Activated CD8-positive, alpha-beta T cell treated with anti-CD3 and anti-CD28 coated beads for 36 hours (primary cell): ENCODE results near the gene FYN. TPM values are rescaled to one million over a fixed set of nuclear protein-coding genes. Genes with fewer than 3 reads are reported as not detected.

Experiments
- ATAC-seq: fragments of 200-7000 bp; cut with Tn5 transposase; one replicate; pipeline ENCODE4 v1.10.0; 2021; ENCODE audit warnings: mild to moderate bottlenecking, moderate library complexity
- CTCF ChIA-PET: fragments of 350-600 bp; sonication (Branson Sonifier 250); formaldehyde crosslinking; loops from one replicate; lab custom pipeline; 2021; ENCODE audit warnings: antibody characterized with exemption; lab: Charles Lee
- POLR2A ChIA-PET: fragments of 350-600 bp; sonication (Branson Sonifier 250); formaldehyde crosslinking; loops from one replicate; lab custom pipeline; 2021; ENCODE audit warnings: antibody characterized with exemption; lab: Charles Lee
- DNase-seq: peaks from one replicate; pipeline ENCODE4 v3.0.0-alpha.2; 2020
- H3K27ac Mint-ChIP-seq: one replicate; pipeline ENCODE4 v1.8.0; 2021; ENCODE audit warnings: mild to moderate bottlenecking, mixed read lengths
- H3K27me3 Mint-ChIP-seq: one replicate; pipeline ENCODE4 v1.8.0; 2021; ENCODE audit warnings: mixed read lengths
- H3K36me3 Mint-ChIP-seq: one replicate; pipeline ENCODE4 v1.8.0; 2021; ENCODE audit warnings: low read depth, mixed read lengths
- H3K4me1 Mint-ChIP-seq: one replicate; pipeline ENCODE4 v1.8.0; 2021; ENCODE audit warnings: low read depth, mixed read lengths
- H3K4me3 Mint-ChIP-seq: one replicate; pipeline ENCODE4 v1.8.0; 2021; ENCODE audit warnings: mild to moderate bottlenecking, moderate library complexity, mixed read lengths
- H3K9me3 Mint-ChIP-seq: one replicate; pipeline ENCODE4 v1.8.0; 2021; ENCODE audit warnings: mixed read lengths
- intact Hi-C: fragments of 100-400 bp; cut with micrococcal nuclease; formaldehyde crosslinking; loops from one replicate; pipeline ENCODE4 v1.10.0; 2022
- total RNA-seq, 2 experiments: library from RNA; stranded (reverse); gene quantifications; one replicate each; pipeline ENCODE4 v1.2.3, GENCODE V29; 2021
- TF ChIP-seq, protein P1 (sequence below): fragments of 200-600 bp; IDR thresholded peaks from one replicate; pipeline ENCODE4 v1.8.0; 2022; ENCODE audit warnings: antibody characterized with exemption, mild to moderate bottlenecking

Gene FYN
- total RNA-seq, 2 experiments from 2014 or later: 384 to 386 TPM

DNA sequence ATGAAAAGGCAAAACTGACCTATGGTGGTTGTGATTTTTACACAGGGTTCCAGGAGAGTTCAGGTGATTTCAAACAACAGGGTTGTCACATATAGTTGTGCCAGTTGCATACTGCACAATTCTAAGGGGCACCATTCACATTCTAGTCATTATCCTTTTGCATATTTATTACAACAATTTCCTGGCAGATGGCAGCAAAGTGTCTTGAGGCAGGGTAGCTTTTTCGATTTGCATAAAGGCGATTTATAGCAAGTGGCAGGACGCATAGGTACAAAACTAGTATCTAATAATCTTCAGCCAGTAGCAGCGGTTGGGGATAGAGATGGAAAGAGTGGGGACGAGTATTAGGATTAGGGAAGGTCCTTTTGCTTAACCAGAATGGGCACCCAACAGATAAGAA is 221.1 kb downstream of the FYN start:
- no peaks in the 10 kb centered on the region for H3K27me3 Mint-ChIP-seq
- no peak overlapping the region for H3K27ac Mint-ChIP-seq
- intact Hi-C loops: no loop called here
- no peak for ATAC-seq
- peaks cover 14% of the 10 kb centered on the region for H3K36me3 Mint-ChIP-seq
- no peaks in the 10 kb centered on the region for H3K4me1 Mint-ChIP-seq
- no peak overlapping the region for H3K4me3 Mint-ChIP-seq
- no peaks in the 10 kb centered on the region for H3K9me3 Mint-ChIP-seq
- DNase-seq: no peak
- ChIA-PET CTCF (interaction anchor here (1.7 kb wide), 1 partner anchor 393 kb away, joined by 4 read pairs; a partner anchor contains a TSS), POLR2A (interaction anchor here (0.9 kb wide), 1 partner anchor 26 kb away, joined by 3 read pairs; no protein-coding TSS in a partner anchor)
- TF ChIP-seq, protein P1, sequence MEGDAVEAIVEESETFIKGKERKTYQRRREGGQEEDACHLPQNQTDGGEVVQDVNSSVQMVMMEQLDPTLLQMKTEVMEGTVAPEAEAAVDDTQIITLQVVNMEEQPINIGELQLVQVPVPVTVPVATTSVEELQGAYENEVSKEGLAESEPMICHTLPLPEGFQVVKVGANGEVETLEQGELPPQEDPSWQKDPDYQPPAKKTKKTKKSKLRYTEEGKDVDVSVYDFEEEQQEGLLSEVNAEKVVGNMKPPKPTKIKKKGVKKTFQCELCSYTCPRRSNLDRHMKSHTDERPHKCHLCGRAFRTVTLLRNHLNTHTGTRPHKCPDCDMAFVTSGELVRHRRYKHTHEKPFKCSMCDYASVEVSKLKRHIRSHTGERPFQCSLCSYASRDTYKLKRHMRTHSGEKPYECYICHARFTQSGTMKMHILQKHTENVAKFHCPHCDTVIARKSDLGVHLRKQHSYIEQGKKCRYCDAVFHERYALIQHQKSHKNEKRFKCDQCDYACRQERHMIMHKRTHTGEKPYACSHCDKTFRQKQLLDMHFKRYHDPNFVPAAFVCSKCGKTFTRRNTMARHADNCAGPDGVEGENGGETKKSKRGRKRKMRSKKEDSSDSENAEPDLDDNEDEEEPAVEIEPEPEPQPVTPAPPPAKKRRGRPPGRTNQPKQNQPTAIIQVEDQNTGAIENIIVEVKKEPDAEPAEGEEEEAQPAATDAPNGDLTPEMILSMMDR: no peak

DNA sequence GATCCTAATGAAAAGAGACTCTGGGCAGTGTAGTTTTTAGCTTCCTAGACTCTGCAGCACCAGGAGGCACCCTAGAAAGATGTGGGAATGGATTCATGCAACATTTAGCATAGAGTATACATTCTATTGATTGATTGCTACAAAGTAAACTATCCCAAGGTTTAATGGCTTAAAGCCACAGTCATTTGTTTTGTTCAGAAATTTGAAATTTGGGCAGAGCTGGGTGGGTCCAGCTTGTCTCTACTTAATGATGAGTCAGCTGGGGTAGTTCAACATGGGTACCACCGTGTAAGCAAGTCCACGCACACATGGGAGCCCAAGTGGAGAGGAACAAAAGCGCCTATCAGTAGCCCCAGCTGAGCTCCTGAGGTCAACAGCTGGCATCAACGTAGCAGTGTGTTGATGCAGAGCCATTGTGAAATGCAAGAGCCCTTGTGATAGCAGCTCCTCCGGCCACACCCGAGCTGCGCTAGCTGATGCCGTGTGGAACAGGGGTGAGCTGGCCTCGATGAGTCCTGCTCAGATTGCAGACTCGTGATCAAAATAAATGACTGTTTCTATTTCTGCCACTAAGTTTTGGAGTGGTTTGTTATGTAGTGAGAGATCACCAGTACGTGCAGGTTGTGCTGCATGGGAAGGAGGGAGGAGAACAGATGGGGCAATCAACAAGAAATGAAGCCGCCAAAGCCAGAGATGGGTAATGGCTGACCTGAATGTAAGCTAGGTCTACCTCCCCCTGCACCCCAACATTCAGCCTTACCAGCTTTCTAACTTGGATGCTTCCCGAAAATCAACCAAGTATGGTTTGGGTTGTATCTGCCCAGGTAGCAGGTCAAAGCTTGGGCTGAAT is 221.8 kb downstream of the FYN start:
- no peaks in the 10 kb centered on the region for H3K9me3 Mint-ChIP-seq
- no peak overlapping the region for H3K27ac Mint-ChIP-seq
- no peak for ATAC-seq
- no peak for DNase-seq
- H3K36me3 Mint-ChIP-seq: peaks cover 12% of the 10 kb centered on the region
- intact Hi-C loops: no loop called here
- H3K4me1 Mint-ChIP-seq: no peaks in the 10 kb centered on the region
- H3K27me3 Mint-ChIP-seq: no peaks in the 10 kb centered on the region
- POLR2A ChIA-PET: interaction anchor here (0.9 kb wide), 1 partner anchor 25 kb away, joined by 3 read pairs; no protein-coding TSS in a partner anchor
- CTCF ChIA-PET: no interaction called here
- H3K4me3 Mint-ChIP-seq: no peak overlapping the region
- TF ChIP-seq, protein P1: no peak

DNA sequence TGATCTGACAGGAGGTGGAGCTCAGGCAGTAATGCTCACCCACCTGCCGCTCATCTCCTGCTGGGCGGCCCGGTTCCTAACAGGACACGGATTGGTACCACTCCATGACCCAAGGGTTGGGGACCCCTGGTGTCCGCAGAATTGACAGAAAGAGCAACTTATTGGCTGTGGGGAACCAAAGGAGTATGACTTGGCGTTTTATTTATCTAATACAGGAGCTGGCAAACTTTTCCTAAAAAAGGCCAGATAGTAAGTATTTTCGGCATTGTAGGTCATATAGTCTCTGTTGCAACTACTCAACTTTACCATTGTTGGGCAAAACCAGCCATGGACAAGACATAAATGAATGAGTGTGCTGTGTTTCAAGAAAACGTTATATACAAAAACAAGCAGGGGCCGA is 223.2 kb downstream of the FYN start:
- no peaks in the 10 kb centered on the region for H3K27me3 Mint-ChIP-seq
- no peaks in the 10 kb centered on the region for H3K4me1 Mint-ChIP-seq
- TF ChIP-seq, protein P1: no peak
- H3K36me3 Mint-ChIP-seq: peaks cover 8% of the 10 kb centered on the region
- H3K9me3 Mint-ChIP-seq: no peaks in the 10 kb centered on the region
- no peak overlapping the region for H3K27ac Mint-ChIP-seq
- no peak overlapping the region for H3K4me3 Mint-ChIP-seq
- intact Hi-C loops: no loop called here
- ATAC-seq (no peak), DNase-seq (no peak)
- ChIA-PET CTCF (no interaction called here), POLR2A (no interaction called here)

DNA sequence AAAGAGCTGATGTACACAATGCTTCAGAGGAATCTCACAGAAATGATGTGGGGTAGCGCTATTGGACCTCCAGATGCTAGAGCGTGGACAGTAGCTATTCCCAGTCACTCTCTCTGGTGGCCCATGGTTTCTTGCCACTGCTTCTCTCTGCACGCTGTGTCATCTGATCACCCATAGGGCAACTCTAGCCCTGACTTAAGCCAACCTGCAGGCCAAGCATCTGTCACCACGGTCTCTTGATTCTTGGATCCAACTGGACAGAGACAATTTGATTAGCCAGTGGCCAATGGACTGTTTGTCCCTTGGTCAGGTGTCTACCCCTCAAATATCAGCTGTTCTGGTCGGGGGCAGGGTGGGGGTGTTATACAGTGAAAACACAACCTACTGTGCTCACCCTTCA is 225.2 kb downstream of the FYN start:
- intact Hi-C loops: no loop called here
- ChIA-PET POLR2A (interaction anchor here (1.4 kb wide), 1 partner anchor 10 kb away, joined by 3 read pairs; no protein-coding TSS in a partner anchor), CTCF (interaction anchor here (1.2 kb wide), 1 partner anchor 389 kb away, joined by 3 read pairs; a partner anchor contains a TSS)
- Mint-ChIP-seq H3K36me3 (peaks cover 8% of the 10 kb centered on the region), H3K4me3 (no peak overlapping the region), H3K27ac (no peak overlapping the region), H3K9me3 (no peaks in the 10 kb centered on the region), H3K27me3 (no peaks in the 10 kb centered on the region), H3K4me1 (no peaks in the 10 kb centered on the region)
- DNase-seq (no peak), ATAC-seq (no peak)
- TF ChIP-seq, protein P1: no peak

DNA sequence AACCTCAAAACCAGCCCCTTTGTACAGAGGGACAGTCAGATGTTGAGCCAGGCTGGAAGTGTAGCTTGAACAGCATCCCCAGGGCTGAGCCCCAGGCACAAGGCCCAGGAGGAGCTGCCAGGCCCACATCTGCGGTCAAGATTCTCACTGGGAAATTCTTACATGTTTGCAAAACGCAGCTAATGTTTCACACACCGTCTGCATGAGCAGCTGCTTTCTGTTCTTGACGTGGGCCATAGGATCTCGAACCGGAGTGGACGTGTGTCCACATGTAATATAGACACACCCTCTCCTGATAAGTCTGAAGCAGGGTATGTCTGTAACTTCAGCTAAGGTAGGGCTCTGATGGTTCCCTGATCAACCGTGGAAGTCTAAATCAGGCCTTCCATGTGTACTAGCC is 226.3 kb downstream of the FYN start:
- Mint-ChIP-seq H3K4me1 (no peaks in the 10 kb centered on the region), H3K9me3 (no peaks in the 10 kb centered on the region), H3K27me3 (no peaks in the 10 kb centered on the region), H3K36me3 (peaks cover 8% of the 10 kb centered on the region), H3K27ac (no peak overlapping the region), H3K4me3 (no peak overlapping the region)
- DNase-seq: no peak
- ATAC-seq: no peak
- ChIA-PET CTCF (interaction anchor here (1.2 kb wide), 2 partner anchors 108 to 388 kb away, joined by 3 read pairs; a partner anchor contains a TSS), POLR2A (interaction anchor here (1.4 kb wide), 1 partner anchor 11 kb away, joined by 3 read pairs; no protein-coding TSS in a partner anchor)
- TF ChIP-seq, protein P1: no peak
- intact Hi-C loops: no loop called here
